ENCODE measurements around the gene ANXA1.

Gene ANXA1

GRCh38 chr9:73210886-73211666 lies 59.4 kb downstream of the ANXA1 start:
- no peak for DNase-seq (ENCODE audit: low read depth)

- DNase-seq (ENCODE audit: low read depth) = no peak
Observed at GRCh38 chr9:73213300-73213699, 61.6 kb downstream of the ANXA1 start.

- DNase-seq (ENCODE audit: low read depth) = no peak
Observed at GRCh38 chr9:73215249-73215648, 63.6 kb downstream of the ANXA1 start.

DNA sequence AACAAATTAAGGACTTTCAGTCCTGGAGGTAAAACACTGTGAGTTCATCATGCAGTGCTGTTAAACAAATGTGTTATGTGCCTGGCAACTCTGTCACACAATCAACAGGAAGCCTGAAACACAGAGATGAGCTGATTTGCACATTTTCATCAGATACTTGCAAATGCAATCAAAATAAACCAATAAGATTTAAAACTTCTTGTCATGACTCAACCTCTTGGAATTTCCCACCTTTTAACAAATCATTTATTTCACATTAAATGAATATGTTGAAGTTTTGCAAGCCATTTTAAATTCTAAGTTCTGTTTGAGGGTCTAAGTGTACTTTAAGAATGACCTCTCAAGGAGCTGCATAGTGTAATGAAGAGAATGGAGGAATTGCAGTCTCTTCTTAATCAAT lies 64.4 kb downstream of the ANXA1 start:
- DNase-seq (ENCODE audit: low read depth) = no peak

Measured in T follicular helper cell (primary cell).